IgD-negative memory B cell (primary cell): ENCODE results near the gene DNAJB8. TPM values are rescaled to one million over a fixed set of nuclear protein-coding genes. Genes with fewer than 3 reads are reported as not detected.

Experiments used
- H3K27ac Mint-ChIP-seq, 3 donors: one replicate each; pipeline ENCODE4 v1.8.0; 2020 to 2022; ENCODE audit warnings: mild to moderate bottlenecking in 3 of 3, mixed read lengths in 3 of 3, moderate library complexity in 1 of 3
- H3K27me3 Mint-ChIP-seq: one replicate; pipeline ENCODE4 v1.8.0; 2021; ENCODE audit warnings: mixed read lengths
- H3K36me3 Mint-ChIP-seq: one replicate; pipeline ENCODE4 v1.8.0; 2020; ENCODE audit warnings: mild to moderate bottlenecking, mixed read lengths
- H3K4me1 Mint-ChIP-seq, 3 donors: one replicate each; pipeline ENCODE4 v1.8.0; 2020 to 2022; ENCODE audit warnings: mixed read lengths in 3 of 3, mild to moderate bottlenecking in 1 of 3
- H3K4me3 Mint-ChIP-seq, 4 donors: one replicate each; pipeline ENCODE4 v1.8.0; 2020 to 2022; ENCODE audit warnings: mild to moderate bottlenecking in 4 of 4, mixed read lengths in 4 of 4, moderate library complexity in 3 of 4
- H3K9me3 Mint-ChIP-seq, 3 donors: one replicate each; pipeline ENCODE4 v1.8.0; 2020 to 2021; ENCODE audit warnings: mixed read lengths in 3 of 3, mild to moderate bottlenecking in 1 of 3
- polyA plus RNA-seq: library from polyadenylated mRNA; unstranded; fragments of 300-500 nt; fragmentation: Illumina TruSeq; gene quantifications from one replicate; pipeline ENCODE4 v1.2.3, GENCODE V29; 2021

The DNAJB8 gene
- polyA plus RNA-seq, 1 donor from 2014 or later = not detected

- Mint-ChIP-seq H3K27ac (peak overlapping the region in 2 of 3 donors; percentile 39 to 75), H3K36me3 (no peaks in the 10 kb centered on the region), H3K4me1 (peaks cover 7 to 16% (median 11%) of the 10 kb centered on the region in 3 donors), H3K4me3 (peak overlapping the region; percentile 51 to 89 (median 74)), H3K27me3 (peaks cover 56% of the 10 kb centered on the region), H3K9me3 (no peaks in the 10 kb centered on the region)
Observed at GRCh38 chr3:128482666-128483656, 16.3 kb upstream of the DNAJB8 start.

- Mint-ChIP-seq H3K36me3 (no peaks in the 10 kb centered on the region), H3K4me3 (peak overlapping the region in 1 of 4 donors; percentile 76), H3K9me3 (no peaks in the 10 kb centered on the region), H3K27me3 (peaks cover 59% of the 10 kb centered on the region), H3K4me1 (peaks cover 4 to 12% (median 7%) of the 10 kb centered on the region in 3 donors), H3K27ac (peak overlapping the region in 1 of 3 donors; percentile 75)
Observed at GRCh38 chr3:128482175-128482574, 15.5 kb upstream of the DNAJB8 start.

GRCh38 chr3:128481438-128481942 is 14.8 kb upstream of the DNAJB8 start:
- Mint-ChIP-seq H3K27ac (no peak overlapping the region), H3K9me3 (no peaks in the 10 kb centered on the region), H3K27me3 (peaks cover 52% of the 10 kb centered on the region), H3K36me3 (no peaks in the 10 kb centered on the region), H3K4me3 (no peak overlapping the region), H3K4me1 (peaks cover 4 to 11% (median 7%) of the 10 kb centered on the region in 3 donors)

- no peak overlapping the region for H3K4me3 Mint-ChIP-seq
- no peaks in the 10 kb centered on the region for H3K36me3 Mint-ChIP-seq
- H3K27ac Mint-ChIP-seq = no peak overlapping the region
- no peaks in the 10 kb centered on the region for H3K9me3 Mint-ChIP-seq
- peaks cover 49% of the 10 kb centered on the region for H3K27me3 Mint-ChIP-seq
- H3K4me1 Mint-ChIP-seq = peaks cover 4 to 11% (median 7%) of the 10 kb centered on the region in 3 donors
Observed at GRCh38 chr3:128480717-128481437, 14.2 kb upstream of the DNAJB8 start.

- Mint-ChIP-seq H3K4me3 (no peak overlapping the region), H3K4me1 (peaks cover 4 to 11% (median 7%) of the 10 kb centered on the region in 3 donors), H3K9me3 (no peaks in the 10 kb centered on the region), H3K27ac (no peak overlapping the region), H3K27me3 (peaks cover 44% of the 10 kb centered on the region), H3K36me3 (no peaks in the 10 kb centered on the region)
Observed at GRCh38 chr3:128480278-128480677, 13.6 kb upstream of the DNAJB8 start.

- Mint-ChIP-seq H3K27ac (no peak overlapping the region), H3K4me3 (no peak overlapping the region), H3K9me3 (no peaks in the 10 kb centered on the region), H3K27me3 (peaks cover 42% of the 10 kb centered on the region), H3K4me1 (peaks cover 4 to 11% (median 7%) of the 10 kb centered on the region in 3 donors), H3K36me3 (no peaks in the 10 kb centered on the region)
Observed at GRCh38 chr3:128479558-128480086, 12.9 kb upstream of the DNAJB8 start.

GRCh38 chr3:128478576-128479506 is 12.2 kb upstream of the DNAJB8 start:
- Mint-ChIP-seq H3K27ac (no peak overlapping the region), H3K27me3 (peaks cover 42% of the 10 kb centered on the region), H3K9me3 (no peaks in the 10 kb centered on the region)

GRCh38 chr3:128476659-128477058 is 10.0 kb upstream of the DNAJB8 start:
- H3K36me3 Mint-ChIP-seq = no peaks in the 10 kb centered on the region
- H3K27me3 Mint-ChIP-seq = peaks cover 29% of the 10 kb centered on the region
- no peaks in the 10 kb centered on the region for H3K4me1 Mint-ChIP-seq
- no peak overlapping the region for H3K4me3 Mint-ChIP-seq
- H3K27ac Mint-ChIP-seq = no peak overlapping the region
- peaks cover 0 to 2% (median 0%) of the 10 kb centered on the region in 3 donors for H3K9me3 Mint-ChIP-seq

More at GRCh38 chr3:128478576-128479506, 12.2 kb upstream of the DNAJB8 start:
- H3K4me3 Mint-ChIP-seq = no peak overlapping the region
- H3K4me1 Mint-ChIP-seq = peaks cover 4 to 11% (median 7%) of the 10 kb centered on the region in 3 donors
- no peaks in the 10 kb centered on the region for H3K36me3 Mint-ChIP-seq

GRCh38 chr3:128475355-128475754 is 8.7 kb upstream of the DNAJB8 start:
- H3K27me3 Mint-ChIP-seq = peaks cover 28% of the 10 kb centered on the region
- H3K9me3 Mint-ChIP-seq = peaks cover 0 to 4% (median 0%) of the 10 kb centered on the region in 3 donors
- no peaks in the 10 kb centered on the region for H3K4me1 Mint-ChIP-seq
- no peaks in the 10 kb centered on the region for H3K36me3 Mint-ChIP-seq
- no peak overlapping the region for H3K4me3 Mint-ChIP-seq
- H3K27ac Mint-ChIP-seq = no peak overlapping the region

GRCh38 chr3:128473737-128474136 is 7.0 kb upstream of the DNAJB8 start:
- Mint-ChIP-seq H3K9me3 (peaks cover 0 to 4% (median 0%) of the 10 kb centered on the region in 3 donors), H3K27me3 (peaks cover 23% of the 10 kb centered on the region), H3K4me3 (no peak overlapping the region), H3K36me3 (peaks cover 2% of the 10 kb centered on the region), H3K4me1 (no peaks in the 10 kb centered on the region), H3K27ac (peak overlapping the region in 1 of 3 donors; percentile 10)

GRCh38 chr3:128473180-128473519 is 6.5 kb upstream of the DNAJB8 start:
- Mint-ChIP-seq H3K9me3 (peaks cover 0 to 4% (median 0%) of the 10 kb centered on the region in 3 donors), H3K27ac (no peak overlapping the region), H3K4me3 (no peak overlapping the region), H3K36me3 (peaks cover 2% of the 10 kb centered on the region), H3K27me3 (peaks cover 23% of the 10 kb centered on the region), H3K4me1 (no peaks in the 10 kb centered on the region)

GRCh38 chr3:128472449-128473179 is 5.9 kb upstream of the DNAJB8 start:
- Mint-ChIP-seq H3K4me1 (no peaks in the 10 kb centered on the region), H3K27ac (no peak overlapping the region), H3K36me3 (peaks cover 2% of the 10 kb centered on the region), H3K4me3 (no peak overlapping the region), H3K27me3 (peaks cover 20% of the 10 kb centered on the region), H3K9me3 (peaks cover 0 to 4% (median 0%) of the 10 kb centered on the region in 3 donors)

- Mint-ChIP-seq H3K36me3 (peaks cover 3% of the 10 kb centered on the region), H3K27me3 (peaks cover 17% of the 10 kb centered on the region), H3K27ac (no peak overlapping the region), H3K4me1 (peaks cover 0 to 1% (median 0%) of the 10 kb centered on the region in 3 donors), H3K4me3 (no peak overlapping the region), H3K9me3 (peaks cover 0 to 4% (median 0%) of the 10 kb centered on the region in 3 donors)
Observed at GRCh38 chr3:128471720-128472119, 5.0 kb upstream of the DNAJB8 start.
